Measurements from ENCODE around the gene MYLK.

DNA sequence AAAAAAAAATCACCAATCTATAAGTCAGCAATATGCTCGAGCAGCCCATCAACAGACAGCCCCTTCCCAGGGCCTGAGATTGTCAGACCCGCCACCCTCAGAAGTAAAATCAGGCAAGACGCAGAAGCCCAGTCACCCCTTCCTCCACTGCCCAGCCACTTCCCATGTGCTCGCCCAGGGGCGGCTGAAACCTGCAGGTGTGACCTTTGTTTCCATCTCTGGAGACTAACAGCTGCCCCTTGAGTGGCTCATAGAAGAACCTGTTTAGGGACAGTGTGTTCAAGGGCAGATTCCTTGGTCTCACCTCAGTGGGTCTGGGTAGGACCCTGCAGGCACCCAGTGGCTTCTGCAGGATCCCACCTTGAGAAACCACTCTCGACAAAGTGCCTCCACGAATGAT lies 105.6 kb downstream of the MYLK start:
- TF ChIP-seq NCOR1 (IDR thresholded peaks at IDR 0.05) (no peak), ZNF24 (IDR thresholded peaks at IDR 0.05) (no peak), CCNT2 (IDR thresholded peaks at IDR 0.05; ENCODE audit: borderline replicate concordance, extremely low read depth, insufficient read length, low read depth, low read length) (no peak), MTA2 (IDR thresholded peaks at IDR 0.05; ENCODE audit: low read depth) (no peak)
- TF ChIP-seq, protein P1, sequence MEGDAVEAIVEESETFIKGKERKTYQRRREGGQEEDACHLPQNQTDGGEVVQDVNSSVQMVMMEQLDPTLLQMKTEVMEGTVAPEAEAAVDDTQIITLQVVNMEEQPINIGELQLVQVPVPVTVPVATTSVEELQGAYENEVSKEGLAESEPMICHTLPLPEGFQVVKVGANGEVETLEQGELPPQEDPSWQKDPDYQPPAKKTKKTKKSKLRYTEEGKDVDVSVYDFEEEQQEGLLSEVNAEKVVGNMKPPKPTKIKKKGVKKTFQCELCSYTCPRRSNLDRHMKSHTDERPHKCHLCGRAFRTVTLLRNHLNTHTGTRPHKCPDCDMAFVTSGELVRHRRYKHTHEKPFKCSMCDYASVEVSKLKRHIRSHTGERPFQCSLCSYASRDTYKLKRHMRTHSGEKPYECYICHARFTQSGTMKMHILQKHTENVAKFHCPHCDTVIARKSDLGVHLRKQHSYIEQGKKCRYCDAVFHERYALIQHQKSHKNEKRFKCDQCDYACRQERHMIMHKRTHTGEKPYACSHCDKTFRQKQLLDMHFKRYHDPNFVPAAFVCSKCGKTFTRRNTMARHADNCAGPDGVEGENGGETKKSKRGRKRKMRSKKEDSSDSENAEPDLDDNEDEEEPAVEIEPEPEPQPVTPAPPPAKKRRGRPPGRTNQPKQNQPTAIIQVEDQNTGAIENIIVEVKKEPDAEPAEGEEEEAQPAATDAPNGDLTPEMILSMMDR (IDR thresholded peaks at IDR 0.05 in 2 of 3, conservative IDR thresholded peaks at IDR 0.05 in 1 of 3; ENCODE audit: insufficient read depth in 2 of 3, low read depth in 1 of 3, low read length in 3 of 3) = no peak
- TF ChIP-seq, protein P2, sequence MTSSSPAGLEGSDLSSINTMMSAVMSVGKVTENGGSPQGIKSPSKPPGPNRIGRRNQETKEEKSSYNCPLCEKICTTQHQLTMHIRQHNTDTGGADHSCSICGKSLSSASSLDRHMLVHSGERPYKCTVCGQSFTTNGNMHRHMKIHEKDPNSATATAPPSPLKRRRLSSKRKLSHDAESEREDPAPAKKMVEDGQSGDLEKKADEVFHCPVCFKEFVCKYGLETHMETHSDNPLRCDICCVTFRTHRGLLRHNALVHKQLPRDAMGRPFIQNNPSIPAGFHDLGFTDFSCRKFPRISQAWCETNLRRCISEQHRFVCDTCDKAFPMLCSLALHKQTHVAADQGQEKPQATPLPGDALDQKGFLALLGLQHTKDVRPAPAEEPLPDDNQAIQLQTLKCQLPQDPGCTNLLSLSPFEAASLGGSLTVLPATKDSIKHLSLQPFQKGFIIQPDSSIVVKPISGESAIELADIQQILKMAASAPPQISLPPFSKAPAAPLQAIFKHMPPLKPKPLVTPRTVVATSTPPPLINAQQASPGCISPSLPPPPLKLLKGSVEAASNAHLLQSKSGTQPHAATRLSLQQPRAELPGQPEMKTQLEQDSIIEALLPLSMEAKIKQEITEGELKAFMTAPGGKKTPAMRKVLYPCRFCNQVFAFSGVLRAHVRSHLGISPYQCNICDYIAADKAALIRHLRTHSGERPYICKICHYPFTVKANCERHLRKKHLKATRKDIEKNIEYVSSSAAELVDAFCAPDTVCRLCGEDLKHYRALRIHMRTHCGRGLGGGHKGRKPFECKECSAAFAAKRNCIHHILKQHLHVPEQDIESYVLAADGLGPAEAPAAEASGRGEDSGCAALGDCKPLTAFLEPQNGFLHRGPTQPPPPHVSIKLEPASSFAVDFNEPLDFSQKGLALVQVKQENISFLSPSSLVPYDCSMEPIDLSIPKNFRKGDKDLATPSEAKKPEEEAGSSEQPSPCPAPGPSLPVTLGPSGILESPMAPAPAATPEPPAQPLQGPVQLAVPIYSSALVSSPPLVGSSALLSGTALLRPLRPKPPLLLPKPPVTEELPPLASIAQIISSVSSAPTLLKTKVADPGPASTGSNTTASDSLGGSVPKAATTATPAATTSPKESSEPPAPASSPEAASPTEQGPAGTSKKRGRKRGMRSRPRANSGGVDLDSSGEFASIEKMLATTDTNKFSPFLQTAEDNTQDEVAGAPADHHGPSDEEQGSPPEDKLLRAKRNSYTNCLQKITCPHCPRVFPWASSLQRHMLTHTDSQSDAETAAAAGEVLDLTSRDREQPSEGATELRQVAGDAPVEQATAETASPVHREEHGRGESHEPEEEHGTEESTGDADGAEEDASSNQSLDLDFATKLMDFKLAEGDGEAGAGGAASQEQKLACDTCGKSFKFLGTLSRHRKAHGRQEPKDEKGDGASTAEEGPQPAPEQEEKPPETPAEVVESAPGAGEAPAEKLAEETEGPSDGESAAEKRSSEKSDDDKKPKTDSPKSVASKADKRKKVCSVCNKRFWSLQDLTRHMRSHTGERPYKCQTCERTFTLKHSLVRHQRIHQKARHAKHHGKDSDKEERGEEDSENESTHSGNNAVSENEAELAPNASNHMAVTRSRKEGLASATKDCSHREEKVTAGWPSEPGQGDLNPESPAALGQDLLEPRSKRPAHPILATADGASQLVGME (CRISPR knock-in tag; IDR thresholded peaks at IDR 0.05) = no peak
- TF ChIP-seq, protein P3, sequence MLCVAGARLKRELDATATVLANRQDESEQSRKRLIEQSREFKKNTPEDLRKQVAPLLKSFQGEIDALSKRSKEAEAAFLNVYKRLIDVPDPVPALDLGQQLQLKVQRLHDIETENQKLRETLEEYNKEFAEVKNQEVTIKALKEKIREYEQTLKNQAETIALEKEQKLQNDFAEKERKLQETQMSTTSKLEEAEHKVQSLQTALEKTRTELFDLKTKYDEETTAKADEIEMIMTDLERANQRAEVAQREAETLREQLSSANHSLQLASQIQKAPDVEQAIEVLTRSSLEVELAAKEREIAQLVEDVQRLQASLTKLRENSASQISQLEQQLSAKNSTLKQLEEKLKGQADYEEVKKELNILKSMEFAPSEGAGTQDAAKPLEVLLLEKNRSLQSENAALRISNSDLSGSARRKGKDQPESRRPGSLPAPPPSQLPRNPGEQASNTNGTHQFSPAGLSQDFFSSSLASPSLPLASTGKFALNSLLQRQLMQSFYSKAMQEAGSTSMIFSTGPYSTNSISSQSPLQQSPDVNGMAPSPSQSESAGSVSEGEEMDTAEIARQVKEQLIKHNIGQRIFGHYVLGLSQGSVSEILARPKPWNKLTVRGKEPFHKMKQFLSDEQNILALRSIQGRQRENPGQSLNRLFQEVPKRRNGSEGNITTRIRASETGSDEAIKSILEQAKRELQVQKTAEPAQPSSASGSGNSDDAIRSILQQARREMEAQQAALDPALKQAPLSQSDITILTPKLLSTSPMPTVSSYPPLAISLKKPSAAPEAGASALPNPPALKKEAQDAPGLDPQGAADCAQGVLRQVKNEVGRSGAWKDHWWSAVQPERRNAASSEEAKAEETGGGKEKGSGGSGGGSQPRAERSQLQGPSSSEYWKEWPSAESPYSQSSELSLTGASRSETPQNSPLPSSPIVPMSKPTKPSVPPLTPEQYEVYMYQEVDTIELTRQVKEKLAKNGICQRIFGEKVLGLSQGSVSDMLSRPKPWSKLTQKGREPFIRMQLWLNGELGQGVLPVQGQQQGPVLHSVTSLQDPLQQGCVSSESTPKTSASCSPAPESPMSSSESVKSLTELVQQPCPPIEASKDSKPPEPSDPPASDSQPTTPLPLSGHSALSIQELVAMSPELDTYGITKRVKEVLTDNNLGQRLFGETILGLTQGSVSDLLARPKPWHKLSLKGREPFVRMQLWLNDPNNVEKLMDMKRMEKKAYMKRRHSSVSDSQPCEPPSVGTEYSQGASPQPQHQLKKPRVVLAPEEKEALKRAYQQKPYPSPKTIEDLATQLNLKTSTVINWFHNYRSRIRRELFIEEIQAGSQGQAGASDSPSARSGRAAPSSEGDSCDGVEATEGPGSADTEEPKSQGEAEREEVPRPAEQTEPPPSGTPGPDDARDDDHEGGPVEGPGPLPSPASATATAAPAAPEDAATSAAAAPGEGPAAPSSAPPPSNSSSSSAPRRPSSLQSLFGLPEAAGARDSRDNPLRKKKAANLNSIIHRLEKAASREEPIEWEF (CRISPR knock-in tag; IDR thresholded peaks at IDR 0.05) = no peak

Data from K562 (cell line).